WTC11 (cell line): Measurements from ENCODE around the gene DHX57. TPM values are rescaled to one million over a fixed set of nuclear protein-coding genes. Genes with fewer than 3 reads are reported as not detected.

Experiments used
- ATAC-seq: fragments of 200-7000 bp; cut with Tn5 transposase; 2 replicates; pipeline ENCODE4 v1.10.0; 2021; ENCODE audit warnings: mild to moderate bottlenecking, moderate library complexity
- CTCF ChIA-PET: fragments of 300-600 bp; sonication (Branson Sonifier 250); formaldehyde crosslinking; loops from one replicate; lab custom pipeline; 2021; ENCODE audit warnings: antibody characterized with exemption; lab: Charles Lee
- POLR2A ChIA-PET: fragments of 350-600 bp; sonication (Branson Sonifier 250); formaldehyde crosslinking; loops from one replicate; lab custom pipeline; 2021; ENCODE audit warnings: antibody characterized with exemption; lab: Charles Lee
- DNase-seq: peaks from one replicate; pipeline ENCODE4 v3.0.0; 2021; ENCODE audit warnings: low spot score
- H3K27ac Mint-ChIP-seq: 2 replicates; pipeline ENCODE4 v1.8.0; 2021; ENCODE audit warnings: mixed read lengths
- H3K27me3 Mint-ChIP-seq: 2 replicates; pipeline ENCODE4 v1.8.0; 2021; ENCODE audit warnings: low read depth, mild to moderate bottlenecking, moderate library complexity, mixed read lengths
- H3K36me3 Mint-ChIP-seq: 2 replicates; pipeline ENCODE4 v1.8.0; 2021; ENCODE audit warnings: mixed read lengths
- H3K4me1 Mint-ChIP-seq: 2 replicates; pipeline ENCODE4 v1.8.0; 2022; ENCODE audit warnings: mixed read lengths
- H3K4me3 Mint-ChIP-seq: 2 replicates; pipeline ENCODE4 v1.8.0; 2021; ENCODE audit warnings: mild to moderate bottlenecking, moderate library complexity, mixed read lengths
- H3K9me3 Mint-ChIP-seq: 2 replicates; pipeline ENCODE4 v1.8.0; 2021; ENCODE audit warnings: mixed read lengths
- CREM ChIP-seq: sonication (generic); formaldehyde crosslinking; IDR thresholded peaks from 2 replicates; pipeline ENCODE4 v1.8.1; 2022; ENCODE audit warnings: mild to moderate bottlenecking, missing genetic modification reagents, moderate library complexity
- GABPB1 ChIP-seq: sonication (generic); formaldehyde crosslinking; IDR thresholded peaks from 2 replicates; pipeline ENCODE4 v1.8.1; 2023; ENCODE audit warnings: mild to moderate bottlenecking, missing genetic modification reagents
- IRF2 ChIP-seq: sonication (generic); formaldehyde crosslinking; IDR thresholded peaks from 2 replicates; pipeline ENCODE4 v1.8.0; 2022; ENCODE audit warnings: low read depth, missing genetic modification reagents, borderline replicate concordance
- KAT7 ChIP-seq: sonication (generic); formaldehyde crosslinking; IDR thresholded peaks from 2 replicates; pipeline ENCODE4 v1.8.1; 2023; ENCODE audit warnings: missing genetic modification reagents, mild to moderate bottlenecking, borderline replicate concordance
- MXD4 ChIP-seq: fragments of 250-450 bp; sonication (Bioruptor Pico); IDR thresholded peaks from 2 replicates; pipeline ENCODE4 v1.8.0; 2021; ENCODE audit warnings: mild to moderate bottlenecking, moderate library complexity, borderline replicate concordance
- NFATC4 ChIP-seq: fragments of 250-450 bp; sonication (Bioruptor Pico); IDR thresholded peaks from 2 replicates; pipeline ENCODE4 v1.9.0; 2021; ENCODE audit warnings: mild to moderate bottlenecking
- NFYB ChIP-seq: sonication (generic); formaldehyde crosslinking; conservative IDR thresholded peaks from 2 replicates; pipeline ENCODE4 v1.8.0; 2022; ENCODE audit warnings: low read depth, missing genetic modification reagents
- PRRX2 ChIP-seq: fragments of 250-450 bp; sonication (Bioruptor Pico); IDR thresholded peaks from 2 replicates; pipeline ENCODE4 v1.8.0; 2021; ENCODE audit warnings: mild to moderate bottlenecking
- SP1 ChIP-seq: sonication (generic); formaldehyde crosslinking; conservative IDR thresholded peaks from 2 replicates; pipeline ENCODE4 v1.8.1; 2022; ENCODE audit warnings: missing genetic modification reagents
- TEAD4 ChIP-seq: sonication (generic); formaldehyde crosslinking; IDR thresholded peaks from 2 replicates; pipeline ENCODE4 v1.8.0; 2022; ENCODE audit warnings: mild to moderate bottlenecking, missing genetic modification reagents
- ZNF219 ChIP-seq: sonication (generic); formaldehyde crosslinking; IDR thresholded peaks from 2 replicates; pipeline ENCODE4 v1.8.0; 2023; ENCODE audit warnings: missing genetic modification reagents, mild to moderate bottlenecking, borderline replicate concordance
- total RNA-seq: library from RNA; stranded (reverse); gene quantifications from 3 replicates; pipeline ENCODE4 v1.2.3, GENCODE V29; 2021
- TF ChIP-seq, protein P1 (sequence below): sonication (generic); formaldehyde crosslinking; IDR thresholded peaks from 2 replicates; pipeline ENCODE4 v1.8.0; 2022; ENCODE audit warnings: mild to moderate bottlenecking, missing genetic modification reagents
- TF ChIP-seq, protein P2 (sequence below): sonication (generic); formaldehyde crosslinking; IDR thresholded peaks from 2 replicates; pipeline ENCODE4 v1.8.1; 2022; ENCODE audit warnings: low read depth, missing genetic modification reagents, borderline replicate concordance
- TF ChIP-seq, protein P3 (sequence below): sonication (generic); formaldehyde crosslinking; IDR thresholded peaks from 2 replicates; pipeline ENCODE4 v1.8.1; 2023; ENCODE audit warnings: mild to moderate bottlenecking, missing genetic modification reagents, moderate library complexity
- TF ChIP-seq, protein P4 (sequence below): sonication (generic); formaldehyde crosslinking; IDR thresholded peaks from 2 replicates; pipeline ENCODE4 v1.8.1; 2022; ENCODE audit warnings: missing genetic modification reagents, borderline replicate concordance
- TF ChIP-seq, protein P5 (sequence below): fragments of 250-450 bp; sonication (Bioruptor Pico); IDR thresholded peaks from 2 replicates; pipeline ENCODE4 v1.9.0; 2021; ENCODE audit warnings: moderate library complexity, mild to moderate bottlenecking, inconsistent platforms, borderline replicate concordance
- TF ChIP-seq, protein P6 (sequence below): sonication (generic); formaldehyde crosslinking; IDR thresholded peaks from 2 replicates; pipeline ENCODE4 v1.8.0; 2022; ENCODE audit warnings: mild to moderate bottlenecking, missing genetic modification reagents
- TF ChIP-seq, protein P7 (sequence below): fragments of 250-450 bp; sonication (Bioruptor Pico); IDR thresholded peaks from 2 replicates; pipeline ENCODE4 v1.8.0; 2021; ENCODE audit warnings: mild to moderate bottlenecking
- TF ChIP-seq, protein P8 (sequence below): sonication (generic); formaldehyde crosslinking; IDR thresholded peaks from 2 replicates; pipeline ENCODE4 v1.8.0; 2023; ENCODE audit warnings: mild to moderate bottlenecking, missing genetic modification reagents
- TF ChIP-seq, protein P9 (sequence below): sonication (generic); formaldehyde crosslinking; conservative IDR thresholded peaks from 2 replicates; pipeline ENCODE4 v1.8.1; 2023; ENCODE audit warnings: mild to moderate bottlenecking, low read depth, missing genetic modification reagents, moderate library complexity
- TF ChIP-seq, protein P10 (sequence below): sonication (generic); formaldehyde crosslinking; IDR thresholded peaks from 2 replicates; pipeline ENCODE4 v1.8.1; 2023; ENCODE audit warnings: mild to moderate bottlenecking, missing genetic modification reagents, moderate library complexity

The DHX57 gene
- total RNA-seq, 1 experiment from 2014 or later = 30.3 TPM

DNA sequence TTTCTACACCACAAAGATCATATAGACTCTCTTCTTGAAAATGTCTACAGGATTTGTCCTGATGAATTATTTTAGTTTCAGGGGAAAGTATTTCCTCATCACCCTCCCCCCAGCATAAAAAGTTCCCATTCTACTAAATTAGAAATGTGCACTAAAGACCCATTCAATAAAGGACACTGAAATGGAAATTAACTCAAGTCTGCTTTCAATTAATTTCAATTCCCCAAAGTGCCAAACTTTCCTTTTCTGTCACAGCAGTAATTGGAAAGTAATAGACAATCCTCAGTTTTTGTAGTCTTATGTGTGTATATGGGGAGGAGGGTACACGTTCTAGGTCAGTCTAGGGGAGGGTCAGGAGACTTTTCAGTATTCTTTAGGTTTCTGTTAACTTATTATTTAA is 35.5 kb upstream of the DHX57 start:
- Mint-ChIP-seq H3K4me3 (no peak overlapping the region), H3K4me1 (no peaks in the 10 kb centered on the region), H3K27ac (no peak overlapping the region), H3K27me3 (no peaks in the 10 kb centered on the region), H3K36me3 (no peaks in the 10 kb centered on the region), H3K9me3 (no peaks in the 10 kb centered on the region)
- ChIA-PET POLR2A (no interaction called here), CTCF (interaction anchor here (3.1 kb wide), 1 partner anchor 36 kb away, joined by 8 read pairs; no protein-coding TSS in a partner anchor)
- no peak for ATAC-seq
- TF ChIP-seq, protein P1, sequence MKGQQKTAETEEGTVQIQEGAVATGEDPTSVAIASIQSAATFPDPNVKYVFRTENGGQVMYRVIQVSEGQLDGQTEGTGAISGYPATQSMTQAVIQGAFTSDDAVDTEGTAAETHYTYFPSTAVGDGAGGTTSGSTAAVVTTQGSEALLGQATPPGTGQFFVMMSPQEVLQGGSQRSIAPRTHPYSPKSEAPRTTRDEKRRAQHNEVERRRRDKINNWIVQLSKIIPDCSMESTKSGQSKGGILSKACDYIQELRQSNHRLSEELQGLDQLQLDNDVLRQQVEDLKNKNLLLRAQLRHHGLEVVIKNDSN (CRISPR knock-in tag) = no peak
- TF ChIP-seq KAT7 (CRISPR knock-in tag) = no peak
- TF ChIP-seq, protein P2, sequence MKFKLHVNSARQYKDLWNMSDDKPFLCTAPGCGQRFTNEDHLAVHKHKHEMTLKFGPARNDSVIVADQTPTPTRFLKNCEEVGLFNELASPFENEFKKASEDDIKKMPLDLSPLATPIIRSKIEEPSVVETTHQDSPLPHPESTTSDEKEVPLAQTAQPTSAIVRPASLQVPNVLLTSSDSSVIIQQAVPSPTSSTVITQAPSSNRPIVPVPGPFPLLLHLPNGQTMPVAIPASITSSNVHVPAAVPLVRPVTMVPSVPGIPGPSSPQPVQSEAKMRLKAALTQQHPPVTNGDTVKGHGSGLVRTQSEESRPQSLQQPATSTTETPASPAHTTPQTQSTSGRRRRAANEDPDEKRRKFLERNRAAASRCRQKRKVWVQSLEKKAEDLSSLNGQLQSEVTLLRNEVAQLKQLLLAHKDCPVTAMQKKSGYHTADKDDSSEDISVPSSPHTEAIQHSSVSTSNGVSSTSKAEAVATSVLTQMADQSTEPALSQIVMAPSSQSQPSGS (CRISPR knock-in tag) = no peak
- TF ChIP-seq IRF2 = no peak
- no peak for TF ChIP-seq MXD4 (CRISPR knock-in tag)
- TF ChIP-seq, protein P3, sequence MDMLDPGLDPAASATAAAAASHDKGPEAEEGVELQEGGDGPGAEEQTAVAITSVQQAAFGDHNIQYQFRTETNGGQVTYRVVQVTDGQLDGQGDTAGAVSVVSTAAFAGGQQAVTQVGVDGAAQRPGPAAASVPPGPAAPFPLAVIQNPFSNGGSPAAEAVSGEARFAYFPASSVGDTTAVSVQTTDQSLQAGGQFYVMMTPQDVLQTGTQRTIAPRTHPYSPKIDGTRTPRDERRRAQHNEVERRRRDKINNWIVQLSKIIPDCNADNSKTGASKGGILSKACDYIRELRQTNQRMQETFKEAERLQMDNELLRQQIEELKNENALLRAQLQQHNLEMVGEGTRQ (CRISPR knock-in tag) = no peak
- no peak for DNase-seq

DNA sequence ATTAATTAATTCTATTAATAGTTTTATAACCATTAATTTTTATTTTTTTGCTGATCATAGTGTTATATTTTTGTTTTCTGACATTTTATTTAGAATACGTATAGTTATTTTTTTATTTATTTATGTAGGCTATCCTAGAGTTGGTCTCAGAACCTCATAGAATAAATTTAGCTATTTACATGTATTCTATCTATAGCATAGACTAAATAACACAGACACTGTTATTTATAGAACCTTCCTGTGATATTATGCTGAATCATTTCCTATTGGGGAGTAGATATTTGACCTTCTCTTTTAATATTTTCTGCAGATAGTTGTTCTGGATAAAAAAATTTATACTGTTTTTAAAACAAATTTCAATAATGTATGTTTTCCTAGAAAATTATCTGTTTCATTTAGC is 34.1 kb upstream of the DHX57 start:
- Mint-ChIP-seq H3K4me3 (no peak overlapping the region), H3K4me1 (no peaks in the 10 kb centered on the region), H3K36me3 (no peaks in the 10 kb centered on the region), H3K9me3 (no peaks in the 10 kb centered on the region), H3K27ac (no peak overlapping the region), H3K27me3 (no peaks in the 10 kb centered on the region)
- ChIA-PET POLR2A (no interaction called here), CTCF (interaction anchor here (3.1 kb wide), 1 partner anchor 38 kb away, joined by 8 read pairs; no protein-coding TSS in a partner anchor)
- TF ChIP-seq, protein P4, sequence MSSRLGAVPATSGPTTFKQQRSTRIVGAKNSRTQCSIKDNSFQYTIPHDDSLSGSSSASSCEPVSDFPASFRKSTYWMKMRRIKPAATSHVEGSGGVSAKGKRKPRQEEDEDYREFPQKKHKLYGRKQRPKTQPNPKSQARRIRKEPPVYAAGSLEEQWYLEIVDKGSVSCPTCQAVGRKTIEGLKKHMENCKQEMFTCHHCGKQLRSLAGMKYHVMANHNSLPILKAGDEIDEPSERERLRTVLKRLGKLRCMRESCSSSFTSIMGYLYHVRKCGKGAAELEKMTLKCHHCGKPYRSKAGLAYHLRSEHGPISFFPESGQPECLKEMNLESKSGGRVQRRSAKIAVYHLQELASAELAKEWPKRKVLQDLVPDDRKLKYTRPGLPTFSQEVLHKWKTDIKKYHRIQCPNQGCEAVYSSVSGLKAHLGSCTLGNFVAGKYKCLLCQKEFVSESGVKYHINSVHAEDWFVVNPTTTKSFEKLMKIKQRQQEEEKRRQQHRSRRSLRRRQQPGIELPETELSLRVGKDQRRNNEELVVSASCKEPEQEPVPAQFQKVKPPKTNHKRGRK (CRISPR knock-in tag) = no peak
- no peak for TF ChIP-seq NFATC4 (CRISPR knock-in tag)
- TF ChIP-seq, protein P5, sequence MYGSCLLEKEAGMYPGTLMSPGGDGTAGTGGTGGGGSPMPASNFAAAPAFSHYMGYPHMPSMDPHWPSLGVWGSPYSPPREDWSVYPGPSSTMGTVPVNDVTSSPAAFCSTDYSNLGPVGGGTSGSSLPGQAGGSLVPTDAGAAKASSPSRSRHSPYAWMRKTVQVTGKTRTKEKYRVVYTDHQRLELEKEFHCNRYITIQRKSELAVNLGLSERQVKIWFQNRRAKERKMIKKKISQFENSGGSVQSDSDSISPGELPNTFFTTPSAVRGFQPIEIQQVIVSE (CRISPR knock-in tag) = no peak
- no peak for TF ChIP-seq CREM (CRISPR knock-in tag)
- no peak for TF ChIP-seq GABPB1 (CRISPR knock-in tag)
- TF ChIP-seq, protein P6, sequence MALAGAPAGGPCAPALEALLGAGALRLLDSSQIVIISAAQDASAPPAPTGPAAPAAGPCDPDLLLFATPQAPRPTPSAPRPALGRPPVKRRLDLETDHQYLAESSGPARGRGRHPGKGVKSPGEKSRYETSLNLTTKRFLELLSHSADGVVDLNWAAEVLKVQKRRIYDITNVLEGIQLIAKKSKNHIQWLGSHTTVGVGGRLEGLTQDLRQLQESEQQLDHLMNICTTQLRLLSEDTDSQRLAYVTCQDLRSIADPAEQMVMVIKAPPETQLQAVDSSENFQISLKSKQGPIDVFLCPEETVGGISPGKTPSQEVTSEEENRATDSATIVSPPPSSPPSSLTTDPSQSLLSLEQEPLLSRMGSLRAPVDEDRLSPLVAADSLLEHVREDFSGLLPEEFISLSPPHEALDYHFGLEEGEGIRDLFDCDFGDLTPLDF (CRISPR knock-in tag) = no peak
- TF ChIP-seq, protein P7, sequence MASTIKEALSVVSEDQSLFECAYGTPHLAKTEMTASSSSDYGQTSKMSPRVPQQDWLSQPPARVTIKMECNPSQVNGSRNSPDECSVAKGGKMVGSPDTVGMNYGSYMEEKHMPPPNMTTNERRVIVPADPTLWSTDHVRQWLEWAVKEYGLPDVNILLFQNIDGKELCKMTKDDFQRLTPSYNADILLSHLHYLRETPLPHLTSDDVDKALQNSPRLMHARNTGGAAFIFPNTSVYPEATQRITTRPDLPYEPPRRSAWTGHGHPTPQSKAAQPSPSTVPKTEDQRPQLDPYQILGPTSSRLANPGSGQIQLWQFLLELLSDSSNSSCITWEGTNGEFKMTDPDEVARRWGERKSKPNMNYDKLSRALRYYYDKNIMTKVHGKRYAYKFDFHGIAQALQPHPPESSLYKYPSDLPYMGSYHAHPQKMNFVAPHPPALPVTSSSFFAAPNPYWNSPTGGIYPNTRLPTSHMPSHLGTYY (CRISPR knock-in tag) = no peak
- no peak for TF ChIP-seq NFYB
- TF ChIP-seq, protein P8, sequence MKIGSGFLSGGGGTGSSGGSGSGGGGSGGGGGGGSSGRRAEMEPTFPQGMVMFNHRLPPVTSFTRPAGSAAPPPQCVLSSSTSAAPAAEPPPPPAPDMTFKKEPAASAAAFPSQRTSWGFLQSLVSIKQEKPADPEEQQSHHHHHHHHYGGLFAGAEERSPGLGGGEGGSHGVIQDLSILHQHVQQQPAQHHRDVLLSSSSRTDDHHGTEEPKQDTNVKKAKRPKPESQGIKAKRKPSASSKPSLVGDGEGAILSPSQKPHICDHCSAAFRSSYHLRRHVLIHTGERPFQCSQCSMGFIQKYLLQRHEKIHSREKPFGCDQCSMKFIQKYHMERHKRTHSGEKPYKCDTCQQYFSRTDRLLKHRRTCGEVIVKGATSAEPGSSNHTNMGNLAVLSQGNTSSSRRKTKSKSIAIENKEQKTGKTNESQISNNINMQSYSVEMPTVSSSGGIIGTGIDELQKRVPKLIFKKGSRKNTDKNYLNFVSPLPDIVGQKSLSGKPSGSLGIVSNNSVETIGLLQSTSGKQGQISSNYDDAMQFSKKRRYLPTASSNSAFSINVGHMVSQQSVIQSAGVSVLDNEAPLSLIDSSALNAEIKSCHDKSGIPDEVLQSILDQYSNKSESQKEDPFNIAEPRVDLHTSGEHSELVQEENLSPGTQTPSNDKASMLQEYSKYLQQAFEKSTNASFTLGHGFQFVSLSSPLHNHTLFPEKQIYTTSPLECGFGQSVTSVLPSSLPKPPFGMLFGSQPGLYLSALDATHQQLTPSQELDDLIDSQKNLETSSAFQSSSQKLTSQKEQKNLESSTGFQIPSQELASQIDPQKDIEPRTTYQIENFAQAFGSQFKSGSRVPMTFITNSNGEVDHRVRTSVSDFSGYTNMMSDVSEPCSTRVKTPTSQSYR (CRISPR knock-in tag) = no peak
- TF ChIP-seq SP1 (CRISPR knock-in tag) = no peak
- TF ChIP-seq TEAD4 = no peak
- TF ChIP-seq, protein P9, sequence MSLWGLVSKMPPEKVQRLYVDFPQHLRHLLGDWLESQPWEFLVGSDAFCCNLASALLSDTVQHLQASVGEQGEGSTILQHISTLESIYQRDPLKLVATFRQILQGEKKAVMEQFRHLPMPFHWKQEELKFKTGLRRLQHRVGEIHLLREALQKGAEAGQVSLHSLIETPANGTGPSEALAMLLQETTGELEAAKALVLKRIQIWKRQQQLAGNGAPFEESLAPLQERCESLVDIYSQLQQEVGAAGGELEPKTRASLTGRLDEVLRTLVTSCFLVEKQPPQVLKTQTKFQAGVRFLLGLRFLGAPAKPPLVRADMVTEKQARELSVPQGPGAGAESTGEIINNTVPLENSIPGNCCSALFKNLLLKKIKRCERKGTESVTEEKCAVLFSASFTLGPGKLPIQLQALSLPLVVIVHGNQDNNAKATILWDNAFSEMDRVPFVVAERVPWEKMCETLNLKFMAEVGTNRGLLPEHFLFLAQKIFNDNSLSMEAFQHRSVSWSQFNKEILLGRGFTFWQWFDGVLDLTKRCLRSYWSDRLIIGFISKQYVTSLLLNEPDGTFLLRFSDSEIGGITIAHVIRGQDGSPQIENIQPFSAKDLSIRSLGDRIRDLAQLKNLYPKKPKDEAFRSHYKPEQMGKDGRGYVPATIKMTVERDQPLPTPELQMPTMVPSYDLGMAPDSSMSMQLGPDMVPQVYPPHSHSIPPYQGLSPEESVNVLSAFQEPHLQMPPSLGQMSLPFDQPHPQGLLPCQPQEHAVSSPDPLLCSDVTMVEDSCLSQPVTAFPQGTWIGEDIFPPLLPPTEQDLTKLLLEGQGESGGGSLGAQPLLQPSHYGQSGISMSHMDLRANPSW (CRISPR knock-in tag) = no peak
- no peak for TF ChIP-seq PRRX2 (CRISPR knock-in tag)
- TF ChIP-seq, protein P10, sequence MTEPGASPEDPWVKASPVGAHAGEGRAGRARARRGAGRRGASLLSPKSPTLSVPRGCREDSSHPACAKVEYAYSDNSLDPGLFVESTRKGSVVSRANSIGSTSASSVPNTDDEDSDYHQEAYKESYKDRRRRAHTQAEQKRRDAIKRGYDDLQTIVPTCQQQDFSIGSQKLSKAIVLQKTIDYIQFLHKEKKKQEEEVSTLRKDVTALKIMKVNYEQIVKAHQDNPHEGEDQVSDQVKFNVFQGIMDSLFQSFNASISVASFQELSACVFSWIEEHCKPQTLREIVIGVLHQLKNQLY = no peak
- TF ChIP-seq ZNF219 = no peak
- DNase-seq (no peak), ATAC-seq (no peak)
